Stimulated activated naive CD8-positive, alpha-beta T cell treated with anti-CD3 and anti-CD28 coated beads, Interleukin-15, Interleukin-2, amounts not matched to agents 100 ng/mL and 50 ng/mL, for 24 hours (primary cell): Measurements from ENCODE around the gene CNDP2.

Experiments
- H3K27ac Mint-ChIP-seq: one replicate; pipeline ENCODE4 v1.8.0; 2021; ENCODE audit warnings: mild to moderate bottlenecking, mixed read lengths
- H3K27me3 Mint-ChIP-seq: one replicate; pipeline ENCODE4 v1.8.0; 2021; ENCODE audit warnings: mixed read lengths
- H3K36me3 Mint-ChIP-seq: one replicate; pipeline ENCODE4 v1.8.0; 2021; ENCODE audit warnings: low read depth, mixed read lengths
- H3K4me1 Mint-ChIP-seq: one replicate; pipeline ENCODE4 v1.8.0; 2021; ENCODE audit warnings: low read depth, mixed read lengths
- H3K4me3 Mint-ChIP-seq: one replicate; pipeline ENCODE4 v1.8.0; 2021; ENCODE audit warnings: mild to moderate bottlenecking, mixed read lengths
- H3K9me3 Mint-ChIP-seq: one replicate; pipeline ENCODE4 v1.8.0; 2021; ENCODE audit warnings: mixed read lengths

Gene CNDP2

GRCh38 chr18:74459889-74460288 lies 36.3 kb upstream of the CNDP2 start:
- no peaks in the 10 kb centered on the region for H3K9me3 Mint-ChIP-seq
- peaks cover 24% of the 10 kb centered on the region for H3K27me3 Mint-ChIP-seq
- H3K27ac Mint-ChIP-seq: no peak overlapping the region
- peaks cover 10% of the 10 kb centered on the region for H3K4me1 Mint-ChIP-seq
- no peaks in the 10 kb centered on the region for H3K36me3 Mint-ChIP-seq
- H3K4me3 Mint-ChIP-seq: no peak overlapping the region

GRCh38 chr18:74460825-74461224 lies 35.3 kb upstream of the CNDP2 start:
- Mint-ChIP-seq H3K4me3 (no peak overlapping the region), H3K27me3 (peaks cover 18% of the 10 kb centered on the region), H3K27ac (no peak overlapping the region), H3K9me3 (no peaks in the 10 kb centered on the region), H3K36me3 (no peaks in the 10 kb centered on the region), H3K4me1 (peaks cover 10% of the 10 kb centered on the region)

GRCh38 chr18:74463254-74463653 lies 32.9 kb upstream of the CNDP2 start:
- peaks cover 3% of the 10 kb centered on the region for H3K27me3 Mint-ChIP-seq
- peaks cover 2% of the 10 kb centered on the region for H3K4me1 Mint-ChIP-seq
- H3K27ac Mint-ChIP-seq: no peak overlapping the region
- no peak overlapping the region for H3K4me3 Mint-ChIP-seq
- no peaks in the 10 kb centered on the region for H3K36me3 Mint-ChIP-seq
- H3K9me3 Mint-ChIP-seq: no peaks in the 10 kb centered on the region

GRCh38 chr18:74463983-74464382 lies 32.2 kb upstream of the CNDP2 start:
- H3K27me3 Mint-ChIP-seq: no peaks in the 10 kb centered on the region
- no peak overlapping the region for H3K4me3 Mint-ChIP-seq
- no peaks in the 10 kb centered on the region for H3K4me1 Mint-ChIP-seq
- no peaks in the 10 kb centered on the region for H3K9me3 Mint-ChIP-seq
- H3K36me3 Mint-ChIP-seq: no peaks in the 10 kb centered on the region
- H3K27ac Mint-ChIP-seq: no peak overlapping the region

GRCh38 chr18:74465775-74466174 lies 30.4 kb upstream of the CNDP2 start:
- Mint-ChIP-seq H3K36me3 (no peaks in the 10 kb centered on the region), H3K4me1 (no peaks in the 10 kb centered on the region), H3K9me3 (peaks cover 10% of the 10 kb centered on the region), H3K27ac (no peak overlapping the region), H3K27me3 (peaks cover 4% of the 10 kb centered on the region), H3K4me3 (no peak overlapping the region)

- H3K4me3 Mint-ChIP-seq: no peak overlapping the region
- H3K9me3 Mint-ChIP-seq: peaks cover 10% of the 10 kb centered on the region
- no peak overlapping the region for H3K27ac Mint-ChIP-seq
- peaks cover 4% of the 10 kb centered on the region for H3K27me3 Mint-ChIP-seq
- H3K4me1 Mint-ChIP-seq: no peaks in the 10 kb centered on the region
- H3K36me3 Mint-ChIP-seq: no peaks in the 10 kb centered on the region
These were observed 27.6 kb upstream of the CNDP2 start for GRCh38 chr18:74468547-74469061.

GRCh38 chr18:74472312-74472711 lies 23.9 kb upstream of the CNDP2 start:
- no peaks in the 10 kb centered on the region for H3K36me3 Mint-ChIP-seq
- H3K4me1 Mint-ChIP-seq: no peaks in the 10 kb centered on the region
- peaks cover 4% of the 10 kb centered on the region for H3K27me3 Mint-ChIP-seq
- no peak overlapping the region for H3K27ac Mint-ChIP-seq
- H3K9me3 Mint-ChIP-seq: peaks cover 10% of the 10 kb centered on the region
- H3K4me3 Mint-ChIP-seq: no peak overlapping the region

GRCh38 chr18:74473976-74474640 lies 22.1 kb upstream of the CNDP2 start:
- H3K36me3 Mint-ChIP-seq: no peaks in the 10 kb centered on the region
- no peak overlapping the region for H3K27ac Mint-ChIP-seq
- peaks cover 10% of the 10 kb centered on the region for H3K9me3 Mint-ChIP-seq
- H3K4me3 Mint-ChIP-seq: no peak overlapping the region
- peaks cover 4% of the 10 kb centered on the region for H3K27me3 Mint-ChIP-seq
- H3K4me1 Mint-ChIP-seq: peaks cover 5% of the 10 kb centered on the region

- Mint-ChIP-seq H3K9me3 (no peaks in the 10 kb centered on the region), H3K27me3 (no peaks in the 10 kb centered on the region), H3K4me3 (no peak overlapping the region), H3K27ac (no peak overlapping the region), H3K4me1 (peaks cover 5% of the 10 kb centered on the region), H3K36me3 (no peaks in the 10 kb centered on the region)
These were observed 20.0 kb upstream of the CNDP2 start for GRCh38 chr18:74476140-74476539.

GRCh38 chr18:74477771-74478170 lies 18.4 kb upstream of the CNDP2 start:
- no peaks in the 10 kb centered on the region for H3K36me3 Mint-ChIP-seq

GRCh38 chr18:74478316-74478715 lies 17.8 kb upstream of the CNDP2 start:
- Mint-ChIP-seq H3K4me3 (no peak overlapping the region), H3K27me3 (peaks cover 3% of the 10 kb centered on the region), H3K4me1 (peaks cover 5% of the 10 kb centered on the region), H3K36me3 (no peaks in the 10 kb centered on the region), H3K27ac (no peak overlapping the region), H3K9me3 (no peaks in the 10 kb centered on the region)

More at GRCh38 chr18:74477771-74478170, 18.4 kb upstream of the CNDP2 start:
- Mint-ChIP-seq H3K4me3 (no peak overlapping the region), H3K27me3 (peaks cover 1% of the 10 kb centered on the region), H3K9me3 (no peaks in the 10 kb centered on the region), H3K27ac (no peak overlapping the region), H3K4me1 (peaks cover 5% of the 10 kb centered on the region)

- peaks cover 3% of the 10 kb centered on the region for H3K27me3 Mint-ChIP-seq
- no peak overlapping the region for H3K27ac Mint-ChIP-seq
- no peak overlapping the region for H3K4me3 Mint-ChIP-seq
- no peaks in the 10 kb centered on the region for H3K36me3 Mint-ChIP-seq
- no peaks in the 10 kb centered on the region for H3K9me3 Mint-ChIP-seq
- H3K4me1 Mint-ChIP-seq: peaks cover 5% of the 10 kb centered on the region
These were observed 17.3 kb upstream of the CNDP2 start for GRCh38 chr18:74478880-74479279.

- Mint-ChIP-seq H3K27ac (no peak overlapping the region), H3K36me3 (no peaks in the 10 kb centered on the region), H3K27me3 (peaks cover 3% of the 10 kb centered on the region), H3K9me3 (no peaks in the 10 kb centered on the region), H3K4me3 (no peak overlapping the region), H3K4me1 (peaks cover 7% of the 10 kb centered on the region)
These were observed 16.5 kb upstream of the CNDP2 start for GRCh38 chr18:74479486-74480148.

- no peaks in the 10 kb centered on the region for H3K9me3 Mint-ChIP-seq
- H3K4me3 Mint-ChIP-seq: no peak overlapping the region
- H3K27ac Mint-ChIP-seq: no peak overlapping the region
- no peaks in the 10 kb centered on the region for H3K36me3 Mint-ChIP-seq
- H3K4me1 Mint-ChIP-seq: peaks cover 12% of the 10 kb centered on the region
- peaks cover 3% of the 10 kb centered on the region for H3K27me3 Mint-ChIP-seq
These were observed 16.0 kb upstream of the CNDP2 start for GRCh38 chr18:74480149-74480651.

- peaks cover 3% of the 10 kb centered on the region for H3K27me3 Mint-ChIP-seq
- H3K4me1 Mint-ChIP-seq: peaks cover 22% of the 10 kb centered on the region
- no peak overlapping the region for H3K4me3 Mint-ChIP-seq
- H3K9me3 Mint-ChIP-seq: no peaks in the 10 kb centered on the region
- no peaks in the 10 kb centered on the region for H3K36me3 Mint-ChIP-seq
- H3K27ac Mint-ChIP-seq: no peak overlapping the region
These were observed 13.5 kb upstream of the CNDP2 start for GRCh38 chr18:74482697-74483096.
